Ishikawa (cell line): ENCODE measurements around the gene NTM.

Source experiments
- CEBPB ChIP-seq: IDR thresholded peaks from 2 replicates; pipeline ENCODE4 v1.6.1; 2012
- CREB1 ChIP-seq: IDR thresholded peaks from 2 replicates; pipeline ENCODE4 v1.6.1; 2012; ENCODE audit warnings: low read depth
- EP300 ChIP-seq: IDR thresholded peaks from 2 replicates; pipeline ENCODE4 v1.6.1; 2012; ENCODE audit warnings: borderline replicate concordance
- FOXM1 ChIP-seq: IDR thresholded peaks from 2 replicates; pipeline ENCODE4 v1.6.1; 2012; ENCODE audit warnings: low read depth, borderline replicate concordance
- RAD21 ChIP-seq: IDR thresholded peaks from 2 replicates; pipeline ENCODE4 v1.6.1; 2012; ENCODE audit warnings: low read depth
- TAF1 ChIP-seq: IDR thresholded peaks from 2 replicates; pipeline ENCODE4 v1.6.1; 2012; ENCODE audit warnings: low read depth, mild to moderate bottlenecking
- TCF12 ChIP-seq: IDR thresholded peaks from 2 replicates; pipeline ENCODE4 v1.6.1; 2012; ENCODE audit warnings: low read depth
- TEAD4 ChIP-seq: IDR thresholded peaks from 2 replicates; pipeline ENCODE4 v1.6.1; 2012
- ZBTB7A ChIP-seq: IDR thresholded peaks from 2 replicates; pipeline ENCODE4 v1.6.1; 2012; ENCODE audit warnings: low read depth
- TF ChIP-seq, protein P1 (sequence below): IDR thresholded peaks from 2 replicates; pipeline ENCODE4 v1.6.1; 2012
- TF ChIP-seq, protein P2 (sequence below): IDR thresholded peaks from 2 replicates; pipeline ENCODE4 v1.6.1; 2012; ENCODE audit warnings: low read depth, mild to moderate bottlenecking
- TF ChIP-seq, protein P3 (sequence below): IDR thresholded peaks from 2 replicates; pipeline ENCODE4 v1.6.1; 2012

DNA sequence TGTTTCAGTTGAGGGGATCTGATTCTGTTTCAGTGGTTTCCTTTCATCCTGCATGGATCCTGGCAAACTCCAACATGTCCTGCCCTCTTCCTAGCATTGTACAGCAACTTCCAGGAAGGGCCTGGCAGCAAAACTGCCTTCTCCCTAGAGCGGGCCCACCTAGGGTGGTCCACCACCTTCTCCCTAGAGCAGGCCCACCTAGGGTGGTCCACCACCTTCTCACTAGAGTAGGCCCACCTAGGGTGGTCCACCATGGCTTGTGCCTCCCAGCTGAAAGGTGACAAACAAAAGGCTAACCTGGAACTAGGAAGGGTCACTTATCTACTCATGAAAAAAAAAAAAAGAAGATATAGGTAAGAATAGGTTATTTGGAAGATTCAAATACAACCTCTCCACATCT lies 92.2 kb downstream of the NTM start:
- TF ChIP-seq EP300 (no peak), RAD21 (no peak), TAF1 (no peak), TCF12 (no peak), CREB1 (no peak), FOXM1 (no peak), ZBTB7A (no peak), CEBPB (no peak), TEAD4 (no peak)
- TF ChIP-seq, protein P1, sequence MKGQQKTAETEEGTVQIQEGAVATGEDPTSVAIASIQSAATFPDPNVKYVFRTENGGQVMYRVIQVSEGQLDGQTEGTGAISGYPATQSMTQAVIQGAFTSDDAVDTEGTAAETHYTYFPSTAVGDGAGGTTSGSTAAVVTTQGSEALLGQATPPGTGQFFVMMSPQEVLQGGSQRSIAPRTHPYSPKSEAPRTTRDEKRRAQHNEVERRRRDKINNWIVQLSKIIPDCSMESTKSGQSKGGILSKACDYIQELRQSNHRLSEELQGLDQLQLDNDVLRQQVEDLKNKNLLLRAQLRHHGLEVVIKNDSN, result no peak
- TF ChIP-seq, protein P2, sequence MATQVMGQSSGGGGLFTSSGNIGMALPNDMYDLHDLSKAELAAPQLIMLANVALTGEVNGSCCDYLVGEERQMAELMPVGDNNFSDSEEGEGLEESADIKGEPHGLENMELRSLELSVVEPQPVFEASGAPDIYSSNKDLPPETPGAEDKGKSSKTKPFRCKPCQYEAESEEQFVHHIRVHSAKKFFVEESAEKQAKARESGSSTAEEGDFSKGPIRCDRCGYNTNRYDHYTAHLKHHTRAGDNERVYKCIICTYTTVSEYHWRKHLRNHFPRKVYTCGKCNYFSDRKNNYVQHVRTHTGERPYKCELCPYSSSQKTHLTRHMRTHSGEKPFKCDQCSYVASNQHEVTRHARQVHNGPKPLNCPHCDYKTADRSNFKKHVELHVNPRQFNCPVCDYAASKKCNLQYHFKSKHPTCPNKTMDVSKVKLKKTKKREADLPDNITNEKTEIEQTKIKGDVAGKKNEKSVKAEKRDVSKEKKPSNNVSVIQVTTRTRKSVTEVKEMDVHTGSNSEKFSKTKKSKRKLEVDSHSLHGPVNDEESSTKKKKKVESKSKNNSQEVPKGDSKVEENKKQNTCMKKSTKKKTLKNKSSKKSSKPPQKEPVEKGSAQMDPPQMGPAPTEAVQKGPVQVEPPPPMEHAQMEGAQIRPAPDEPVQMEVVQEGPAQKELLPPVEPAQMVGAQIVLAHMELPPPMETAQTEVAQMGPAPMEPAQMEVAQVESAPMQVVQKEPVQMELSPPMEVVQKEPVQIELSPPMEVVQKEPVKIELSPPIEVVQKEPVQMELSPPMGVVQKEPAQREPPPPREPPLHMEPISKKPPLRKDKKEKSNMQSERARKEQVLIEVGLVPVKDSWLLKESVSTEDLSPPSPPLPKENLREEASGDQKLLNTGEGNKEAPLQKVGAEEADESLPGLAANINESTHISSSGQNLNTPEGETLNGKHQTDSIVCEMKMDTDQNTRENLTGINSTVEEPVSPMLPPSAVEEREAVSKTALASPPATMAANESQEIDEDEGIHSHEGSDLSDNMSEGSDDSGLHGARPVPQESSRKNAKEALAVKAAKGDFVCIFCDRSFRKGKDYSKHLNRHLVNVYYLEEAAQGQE, result no peak
- TF ChIP-seq, protein P3, sequence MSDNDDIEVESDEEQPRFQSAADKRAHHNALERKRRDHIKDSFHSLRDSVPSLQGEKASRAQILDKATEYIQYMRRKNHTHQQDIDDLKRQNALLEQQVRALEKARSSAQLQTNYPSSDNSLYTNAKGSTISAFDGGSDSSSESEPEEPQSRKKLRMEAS, result no peak
